HL-60/S4 treated with retinoic acid at 250 ng/mL for 4 days and 3 days (cell line): ENCODE data around the gene ARNT2.
"Not testable (repeated sequence)": the region's sequence is repeated elsewhere in the genome, so short reads cannot be mapped to it uniquely, and the experiment has no call there.

ENCODE experiments used
- in situ Hi-C: fragments of 300-500 bp; cut with MboI; formaldehyde crosslinking; loops from 2 replicates; pipeline ENCODE4 v1.7.0; 2022; ENCODE audit warnings: low sequenced_read_pairs

The ARNT2 gene

GRCh38 chr15:80640531-80641121 lies 236.4 kb downstream of the ARNT2 start:
- in situ Hi-C loops: no loop called here

- in situ Hi-C loops: no loop called here
Observed at GRCh38 chr15:80641384-80641783, 237.2 kb downstream of the ARNT2 start.

- in situ Hi-C loops: no loop called here
Observed at GRCh38 chr15:80643431-80643951, 239.3 kb downstream of the ARNT2 start.

- in situ Hi-C loops: no loop called here
Observed at GRCh38 chr15:80645494-80646065, 241.4 kb downstream of the ARNT2 start.

- in situ Hi-C loops: not testable (repeated sequence)
Observed at GRCh38 chr15:80647424-80647823, 243.2 kb downstream of the ARNT2 start.
